GM21360 (cell line): ENCODE measurements around the gene COL6A5.
"Not testable (repeated sequence)": the region's sequence is repeated elsewhere in the genome, so short reads cannot be mapped to it uniquely, and the experiment has no call there.

ENCODE experiments used
- ATAC-seq: cut with Tn5 transposase; IDR thresholded peaks from one replicate; pipeline ENCODE4 v1.9.1; 2021; ENCODE audit warnings: mild to moderate bottlenecking, moderate library complexity; ENCODE audit not compliant: unreplicated experiment

Gene COL6A5

GRCh38 chr3:130442284-130442683 is 96.8 kb downstream of the COL6A5 start:
- no peak for ATAC-seq

GRCh38 chr3:130446840-130447239 is 101.4 kb downstream of the COL6A5 start:
- not testable (repeated sequence) for ATAC-seq

- ATAC-seq, result not testable (repeated sequence)
Measured at GRCh38 chr3:130448155-130448554, 102.7 kb downstream of the COL6A5 start.

- ATAC-seq, result no peak
Measured at GRCh38 chr3:130456540-130456939, 111.1 kb downstream of the COL6A5 start.

- no peak for ATAC-seq
Measured at GRCh38 chr3:130457671-130458070, 112.2 kb downstream of the COL6A5 start.

GRCh38 chr3:130459944-130460343 is 114.5 kb downstream of the COL6A5 start:
- ATAC-seq, result no peak

- ATAC-seq, result no peak
Measured at GRCh38 chr3:130462089-130462488, 116.6 kb downstream of the COL6A5 start.

- ATAC-seq, result no peak
Measured at GRCh38 chr3:130463221-130463620, 117.7 kb downstream of the COL6A5 start.

- ATAC-seq, result no peak
Measured at GRCh38 chr3:130465521-130465920, 120.0 kb downstream of the COL6A5 start.

GRCh38 chr3:130468311-130468710 is 122.8 kb downstream of the COL6A5 start:
- ATAC-seq, result no peak

GRCh38 chr3:130470126-130470525 is 124.7 kb downstream of the COL6A5 start:
- no peak for ATAC-seq

GRCh38 chr3:130473416-130473815 is 127.9 kb downstream of the COL6A5 start:
- no peak for ATAC-seq

GRCh38 chr3:130480736-130481135 is 135.3 kb downstream of the COL6A5 start:
- ATAC-seq, result no peak

GRCh38 chr3:130488288-130488687 is 142.8 kb downstream of the COL6A5 start:
- ATAC-seq, result no peak

GRCh38 chr3:130488769-130489450 is 143.4 kb downstream of the COL6A5 start:
- no peak for ATAC-seq

- ATAC-seq, result no peak
Measured at GRCh38 chr3:130490241-130490640, 144.8 kb downstream of the COL6A5 start.

GRCh38 chr3:130491431-130491830 is 146.0 kb downstream of the COL6A5 start:
- no peak for ATAC-seq

- no peak for ATAC-seq
Measured at GRCh38 chr3:130504701-130505100, 159.2 kb downstream of the COL6A5 start.

GRCh38 chr3:130506031-130506430 is 160.6 kb downstream of the COL6A5 start:
- ATAC-seq, result no peak

GRCh38 chr3:130507746-130508145 is 162.3 kb downstream of the COL6A5 start:
- ATAC-seq, result no peak

GRCh38 chr3:130509008-130509407 is 163.5 kb downstream of the COL6A5 start:
- no peak for ATAC-seq

GRCh38 chr3:130514681-130515080 is 169.2 kb downstream of the COL6A5 start:
- ATAC-seq, result no peak

- no peak for ATAC-seq
Measured at GRCh38 chr3:130515755-130516154, 170.3 kb downstream of the COL6A5 start.
